HL-60 (cell line): ENCODE data around the gene PTPRT.

Experiments used
- DNase-seq, 2 experiments: peaks; one replicate each; pipeline ENCODE4 v3.0.0-alpha.2; 2010 to 2020; ENCODE audit warnings: low read depth in 1 of 2, low spot score in 1 of 2
- H3K27ac ChIP-seq: fragments of 250-450 bp; sonication (Bioruptor Pico); replicated peaks from 2 replicates; pipeline ENCODE4 v1.5.1; 2020; ENCODE audit warnings: mild to moderate bottlenecking, moderate library complexity
- H3K27me3 ChIP-seq: fragments of 250-450 bp; sonication (Bioruptor Pico); 2 replicates; pipeline ENCODE4 v1.5.1; 2021; ENCODE audit warnings: mild to moderate bottlenecking, moderate library complexity; ENCODE audit not compliant: insufficient read depth, poor library complexity, severe bottlenecking
- H3K4me3 ChIP-seq: replicated peaks from 2 replicates; pipeline ENCODE4 v1.5.1; 2011; ENCODE audit warnings: mild to moderate bottlenecking, control low read depth, low read length; ENCODE audit not compliant: insufficient read depth
- GABPA ChIP-seq: IDR thresholded peaks from 2 replicates; pipeline ENCODE4 v1.6.1; 2012; ENCODE audit warnings: low read depth
- POLR2AphosphoS5 ChIP-seq: IDR thresholded peaks from 2 replicates; pipeline ENCODE4 v1.6.1; 2012; ENCODE audit warnings: low read depth
- REST ChIP-seq: IDR thresholded peaks from 2 replicates; pipeline ENCODE4 v1.6.1; 2012; ENCODE audit warnings: low read depth; ENCODE audit not compliant: insufficient replicate concordance
- SPI1 ChIP-seq: IDR thresholded peaks from 2 replicates; pipeline ENCODE4 v1.6.1; 2012; ENCODE audit warnings: low read depth, mild to moderate bottlenecking, borderline replicate concordance
- TF ChIP-seq, protein P1 (sequence below): IDR thresholded peaks from one replicate; pipeline ENCODE4 v1.5.1; 2011; ENCODE audit warnings: low read length, control low read depth, inconsistent platforms; ENCODE audit not compliant: insufficient read depth

The PTPRT gene

GRCh38 chr20:42611423-42611822 is 578.3 kb downstream of the PTPRT start:
- no peaks in the 10 kb centered on the region for H3K27me3 ChIP-seq
- DNase-seq = no peak
- no peak for TF ChIP-seq POLR2AphosphoS5
- no peak for TF ChIP-seq GABPA
- no peak for TF ChIP-seq REST
- TF ChIP-seq, protein P1, sequence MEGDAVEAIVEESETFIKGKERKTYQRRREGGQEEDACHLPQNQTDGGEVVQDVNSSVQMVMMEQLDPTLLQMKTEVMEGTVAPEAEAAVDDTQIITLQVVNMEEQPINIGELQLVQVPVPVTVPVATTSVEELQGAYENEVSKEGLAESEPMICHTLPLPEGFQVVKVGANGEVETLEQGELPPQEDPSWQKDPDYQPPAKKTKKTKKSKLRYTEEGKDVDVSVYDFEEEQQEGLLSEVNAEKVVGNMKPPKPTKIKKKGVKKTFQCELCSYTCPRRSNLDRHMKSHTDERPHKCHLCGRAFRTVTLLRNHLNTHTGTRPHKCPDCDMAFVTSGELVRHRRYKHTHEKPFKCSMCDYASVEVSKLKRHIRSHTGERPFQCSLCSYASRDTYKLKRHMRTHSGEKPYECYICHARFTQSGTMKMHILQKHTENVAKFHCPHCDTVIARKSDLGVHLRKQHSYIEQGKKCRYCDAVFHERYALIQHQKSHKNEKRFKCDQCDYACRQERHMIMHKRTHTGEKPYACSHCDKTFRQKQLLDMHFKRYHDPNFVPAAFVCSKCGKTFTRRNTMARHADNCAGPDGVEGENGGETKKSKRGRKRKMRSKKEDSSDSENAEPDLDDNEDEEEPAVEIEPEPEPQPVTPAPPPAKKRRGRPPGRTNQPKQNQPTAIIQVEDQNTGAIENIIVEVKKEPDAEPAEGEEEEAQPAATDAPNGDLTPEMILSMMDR = no peak
- TF ChIP-seq SPI1 = no peak
- H3K27ac ChIP-seq = no peak overlapping the region
- no peak overlapping the region for H3K4me3 ChIP-seq

- no peaks in the 10 kb centered on the region for H3K27me3 ChIP-seq
- no peak overlapping the region for H3K4me3 ChIP-seq
- no peak for DNase-seq
- TF ChIP-seq, protein P1 = no peak
- TF ChIP-seq GABPA = no peak
- TF ChIP-seq REST = no peak
- TF ChIP-seq SPI1 = no peak
- no peak for TF ChIP-seq POLR2AphosphoS5
- no peak overlapping the region for H3K27ac ChIP-seq
These were observed 579.6 kb downstream of the PTPRT start for GRCh38 chr20:42610070-42610469.

GRCh38 chr20:42609618-42610017 is 580.1 kb downstream of the PTPRT start:
- Histone ChIP-seq H3K27me3 (no peaks in the 10 kb centered on the region), H3K27ac (no peak overlapping the region), H3K4me3 (no peak overlapping the region)
- TF ChIP-seq GABPA = no peak
- TF ChIP-seq REST = no peak
- no peak for TF ChIP-seq SPI1
- no peak for TF ChIP-seq POLR2AphosphoS5
- TF ChIP-seq, protein P1 = no peak
- DNase-seq = no peak
